IMR-90 (cell line): ENCODE data around the gene MROH2A. TPM values are rescaled to one million over a fixed set of nuclear protein-coding genes. Genes with fewer than 3 reads are reported as not detected.
A peak's percentile ranks its signal among the peaks of the same experiment; 100 is the strongest.

Experiments used
- ATAC-seq: fragments of 200-7000 bp; cut with Tn5 transposase; 2 replicates; pipeline ENCODE4 v1.9.1; 2020; ENCODE audit warnings: low read depth, mild to moderate bottlenecking, moderate library complexity
- BruUV-seq: library from RNA; stranded (reverse); fragments of 400-500 nt; replicated peaks from 2 replicates; lab custom pipeline; 2021; lab: Mats Ljungman, UMichigan
- CTCF ChIA-PET: fragments of 300-600 bp; formaldehyde crosslinking; extraction: SDS; loops from one replicate; lab custom pipeline; 2021; ENCODE audit warnings: antibody characterized with exemption; lab: Yijun Ruan, JAX
- POLR2A ChIA-PET: fragments of 300-600 bp; sonication (Branson Sonifier 250); formaldehyde crosslinking; loops from one replicate; lab custom pipeline; 2022; ENCODE audit warnings: antibody characterized with exemption; ENCODE audit not compliant: unreplicated experiment; lab: Charles Lee
- DNase-seq: peaks from one replicate; pipeline ENCODE4 v3.0.0; 2013
- H2AFZ ChIP-seq: replicated peaks from 2 replicates; pipeline ENCODE3; 2013; ENCODE audit warnings: low read length, mild to moderate bottlenecking; ENCODE audit not compliant: poor library complexity
- H2AK5ac ChIP-seq: 2 replicates; pipeline ENCODE4 v1.6.1; 2013; ENCODE audit warnings: low read depth, low read length, inconsistent platforms
- H2AK9ac ChIP-seq: replicated peaks from 2 replicates; pipeline ENCODE3; 2013; ENCODE audit warnings: mild to moderate bottlenecking, low read depth, low read length, moderate library complexity; ENCODE audit not compliant: poor library complexity
- H2BK120ac ChIP-seq: 2 replicates; pipeline ENCODE4 v1.6.1; 2013; ENCODE audit warnings: low read depth, low read length, inconsistent platforms
- H2BK15ac ChIP-seq: 3 replicates; pipeline ENCODE4 v1.6.1; 2013; ENCODE audit warnings: low read depth, low read length, inconsistent platforms
- H2BK20ac ChIP-seq: 2 replicates; pipeline ENCODE4 v1.6.1; 2013; ENCODE audit warnings: low read depth, mild to moderate bottlenecking, inconsistent platforms, low read length, moderate library complexity
- H2BK5ac ChIP-seq: 2 replicates; pipeline ENCODE4 v1.6.1; 2013; ENCODE audit warnings: mild to moderate bottlenecking, low read depth, low read length, inconsistent platforms; ENCODE audit not compliant: poor library complexity, severe bottlenecking
- H3K14ac ChIP-seq: replicated peaks from 2 replicates; pipeline ENCODE4 v1.6.1; 2013; ENCODE audit warnings: low read depth, low read length, inconsistent platforms
- H3K18ac ChIP-seq: 2 replicates; pipeline ENCODE4 v1.6.1; 2013; ENCODE audit warnings: low read depth, low read length, control low read depth
- H3K23ac ChIP-seq: 2 replicates; pipeline ENCODE4 v1.6.1; 2013; ENCODE audit warnings: low read depth, low read length, inconsistent platforms
- H3K27ac ChIP-seq: 2 replicates; pipeline ENCODE4 v1.5.1; 2013; ENCODE audit warnings: mild to moderate bottlenecking, control low read depth, low read length; ENCODE audit not compliant: insufficient read depth
- H3K27me3 ChIP-seq: 2 replicates; pipeline ENCODE4 v1.6.1; 2013; ENCODE audit warnings: low read length; ENCODE audit not compliant: control insufficient read depth, insufficient read depth
- H3K36me3 ChIP-seq: 2 replicates; pipeline ENCODE4 v1.6.1; 2013; ENCODE audit warnings: low read length, mixed read lengths; ENCODE audit not compliant: control insufficient read depth, insufficient read depth
- H3K4ac ChIP-seq: 2 replicates; pipeline ENCODE4 v1.6.1; 2013; ENCODE audit warnings: low read depth, low read length, inconsistent platforms
- H3K4me1 ChIP-seq: 2 replicates; pipeline ENCODE4 v1.6.1; 2013; ENCODE audit warnings: low read length, mixed read lengths; ENCODE audit not compliant: control insufficient read depth, insufficient read depth
- H3K4me2 ChIP-seq: 2 replicates; pipeline ENCODE4 v1.6.1; 2013; ENCODE audit warnings: low read depth, mild to moderate bottlenecking, control low read depth, low read length, moderate library complexity
- H3K4me3 ChIP-seq: 2 replicates; pipeline ENCODE4 v1.5.1; 2013; ENCODE audit warnings: low read depth, mild to moderate bottlenecking, control low read depth, low read length, moderate library complexity; ENCODE audit not compliant: insufficient read depth
- H3K56ac ChIP-seq: 2 replicates; pipeline ENCODE4 v1.6.1; 2013; ENCODE audit warnings: low read length, inconsistent platforms; ENCODE audit not compliant: insufficient read depth; ENCODE audit errors: extremely low read depth
- H3K79me1 ChIP-seq, 2 experiments: 2 replicates each; pipeline ENCODE4 v1.6.1; 2013; ENCODE audit warnings: low read length in 2 of 2, inconsistent platforms in 1 of 2, low read depth in 1 of 2
- H3K9ac ChIP-seq: 2 replicates; pipeline ENCODE4 v1.6.1; 2013; ENCODE audit warnings: low read depth, low read length, control low read depth
- H3K9me1 ChIP-seq: 2 replicates; pipeline ENCODE4 v1.6.1; 2013; ENCODE audit warnings: low read length, inconsistent platforms; ENCODE audit not compliant: insufficient read depth
- H3K9me3 ChIP-seq: 2 replicates; pipeline ENCODE4 v1.6.1; 2013; ENCODE audit warnings: low read length; ENCODE audit not compliant: control insufficient read depth, insufficient read depth
- H4K20me1 ChIP-seq: 2 replicates; pipeline ENCODE4 v1.6.1; 2013; ENCODE audit warnings: low read length, inconsistent platforms; ENCODE audit not compliant: insufficient read depth
- H4K5ac ChIP-seq: 2 replicates; pipeline ENCODE4 v1.6.1; 2013; ENCODE audit warnings: mild to moderate bottlenecking, low read depth, low read length, control low read depth
- H4K8ac ChIP-seq, 2 experiments: 2 replicates each; pipeline ENCODE4 v1.6.1; 2013; ENCODE audit warnings: low read depth in 2 of 2, low read length in 2 of 2, control low read depth in 1 of 2, inconsistent platforms in 1 of 2
- H4K91ac ChIP-seq: 2 replicates; pipeline ENCODE4 v1.6.1; 2013; ENCODE audit warnings: low read depth, low read length, inconsistent platforms; ENCODE audit not compliant: insufficient read depth
- ELK1 ChIP-seq: fragments of 150-350 bp; IDR thresholded peaks from 2 replicates; pipeline ENCODE4 v1.6.1; 2016; ENCODE audit warnings: low read depth, mild to moderate bottlenecking, low read length, moderate library complexity, borderline replicate concordance
- MAZ ChIP-seq: IDR thresholded peaks from 2 replicates; pipeline ENCODE4 v1.6.1; 2012; ENCODE audit warnings: low read depth, mild to moderate bottlenecking, low read length, improper control_type of control experiment, moderate library complexity, borderline replicate concordance
- RFX5 ChIP-seq: IDR thresholded peaks from 2 replicates; pipeline ENCODE4 v1.8.0; 2012; ENCODE audit warnings: low read depth, mild to moderate bottlenecking, low read length, moderate library complexity
- WGBS, 2 experiments: methylation state at CpG; one replicate each; pipeline versions ENCODE4 v1.1.5 to v1.1.7; 2013; ENCODE audit warnings: missing lambda C conversion rate in 2 of 2; ENCODE audit not compliant: insufficient read length in 1 of 2; ENCODE audit errors: extremely low coverage in 2 of 2; 5-methylcytosine and 5-hydroxymethylcytosine counted together
- dilution Hi-C: fragments of 300-500 bp; cut with HindIII; formaldehyde crosslinking; loops from one replicate; pipeline ENCODE4 v1.14.3; 2018; ENCODE audit warnings: low sequenced_read_pairs; ENCODE audit not compliant: unreplicated experiment
- in situ Hi-C: fragments of 300-500 bp; cut with MboI; formaldehyde crosslinking; loops from 3 replicates; pipeline ENCODE4 v1.14.3; 2019; ENCODE audit warnings: low sequenced_read_pairs, inconsistent platforms, mixed read lengths
- intact Hi-C: fragments of 100-400 bp; cut with micrococcal nuclease; formaldehyde crosslinking; loops from 2 replicates; pipeline ENCODE4 v1.10.0; 2022
- polyA plus RNA-seq, 3 experiments: library from polyadenylated mRNA; depleted of rRNA; stranded (reverse); fragments of >200 nt; gene quantifications; 2 replicates each; pipeline ENCODE4 v1.2.3, GENCODE V29; 2012; ENCODE audit warnings: low replicate concordance in 1 of 3
- total RNA-seq: library from RNA; depleted of rRNA; stranded (reverse); fragments of >200 nt; gene quantifications from 2 replicates; pipeline ENCODE4 v1.2.3, GENCODE V29; 2012

The MROH2A gene
- total and polyA plus RNA-seq, 2 of the 4 experiments (the other 2 are of a cell fraction): not detected

DNA sequence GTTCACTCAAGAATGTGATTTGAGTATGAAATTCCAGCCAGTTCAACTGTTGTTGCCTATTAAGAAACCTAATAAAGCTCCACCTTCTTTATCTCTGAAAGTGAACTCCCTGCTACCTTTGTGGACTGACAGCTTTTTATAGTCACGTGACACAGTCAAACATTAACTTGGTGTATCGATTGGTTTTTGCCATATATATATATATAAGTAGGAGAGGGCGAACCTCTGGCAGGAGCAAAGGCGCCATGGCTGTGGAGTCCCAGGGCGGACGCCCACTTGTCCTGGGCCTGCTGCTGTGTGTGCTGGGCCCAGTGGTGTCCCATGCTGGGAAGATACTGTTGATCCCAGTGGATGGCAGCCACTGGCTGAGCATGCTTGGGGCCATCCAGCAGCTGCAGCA is 18.1 kb upstream of the MROH2A start, which contains the start of gene UGT1A1:
Gene UGT1A1 (plus strand): TSS at position 228 of the 400 bp plus-strand sequence. CDS start 18 bp downstream, at position 246.
- Histone ChIP-seq H3K14ac (no peak within 1 kb of the TSS), H2BK15ac (no peak within 1 kb of the TSS; the same call in 2 of the 3 replicates), H2AFZ (peak within 1 kb of the TSS; percentile 62), H3K9me1 (0 out of 2 replicates have a peak, but pooled peaks cover 5% of the 10 kb centered on the region), H3K4me3 (no peak within 1 kb of the TSS), H3K79me1 (no peaks in the 10 kb centered on the region), H2BK120ac (peak within 1 kb of the TSS; percentile 65), H4K91ac (peak within 1 kb of the TSS; percentile 35), H3K27me3 (no peaks in the 10 kb centered on the region), H4K20me1 (no peaks in the 10 kb centered on the region), H3K4ac (peak within 1 kb of the TSS; percentile 20; the same call in 1 of the 2 replicates), H4K5ac (no peak within 1 kb of the TSS), H3K23ac (no peak within 1 kb of the TSS), H2BK20ac (peak within 1 kb of the TSS; percentile 68; the same call in 1 of the 2 replicates), H3K56ac (no peak within 1 kb of the TSS), H3K4me1 (peaks cover 16% of the 10 kb centered on the region), H2AK5ac (peak within 1 kb of the TSS; percentile 49; the same call in 1 of the 2 replicates), H3K18ac (peak within 1 kb of the TSS; percentile 19; the same call in 1 of the 2 replicates), H3K4me2 (no peak within 1 kb of the TSS), H2AK9ac (no peak within 1 kb of the TSS), H4K8ac (0 out of 4 replicates have a peak within 1 kb of the TSS, but pooled peaks of 1 of the 2 experiments have one; percentile 15), H3K27ac (no peak within 1 kb of the TSS), H3K9me3 (no peaks in the 10 kb centered on the region), H3K9ac (no peak within 1 kb of the TSS), H2BK5ac (no peak within 1 kb of the TSS), H3K36me3 (no peaks in the 10 kb centered on the region)
- TF ChIP-seq MAZ (no peak), ELK1 (no peak), RFX5 (no peak)
- BruUV-seq: no TSS peak
- in situ Hi-C loops (no loop called here), intact Hi-C loops (no loop called here), dilution Hi-C loops (no loop called here)
- POLR2A ChIA-PET: no interaction called here
- WGBS, 2 experiments: no CpG with 5 or more reads among the region's 6 CpGs
- CTCF ChIA-PET: no interaction called here
- ATAC-seq: no peak
- no peak for DNase-seq
